Liver (tissue), 9 donors: ENCODE measurements around the gene TNNI3. TPM values are rescaled to one million over a fixed set of nuclear protein-coding genes. Genes with fewer than 3 reads are reported as not detected.

Experiments used
- DNase-seq: peaks from one replicate; pipeline ENCODE4 v3.0.0-alpha.2; 2017; ENCODE audit warnings: low spot score
- H3K27ac ChIP-seq, 2 donors: one replicate each; pipeline ENCODE4 v1.7.0; 2013; ENCODE audit warnings: inconsistent platforms in 2 of 2, low read length in 2 of 2, control low read depth in 1 of 2, low read depth in 1 of 2, mild to moderate bottlenecking in 1 of 2
- H3K27me3 ChIP-seq, 4 donors: one replicate each; pipeline versions ENCODE4 v1.6.1 to v1.7.0; 2013; ENCODE audit warnings: low read length in 3 of 4, inconsistent platforms in 1 of 4, mild to moderate bottlenecking in 1 of 4, moderate library complexity in 1 of 4; ENCODE audit not compliant: control insufficient read depth in 4 of 4, insufficient read depth in 4 of 4
- H3K36me3 ChIP-seq, 4 donors: one replicate each; pipeline versions ENCODE4 v1.6.1 to v1.7.0; 2013; ENCODE audit warnings: low read length in 3 of 4, mild to moderate bottlenecking in 3 of 4, low read depth in 1 of 4, moderate library complexity in 1 of 4; ENCODE audit not compliant: control insufficient read depth in 4 of 4, insufficient read depth in 3 of 4
- H3K4me1 ChIP-seq, 4 donors: one replicate each; pipeline versions ENCODE4 v1.6.1 to v1.7.0; 2013; ENCODE audit warnings: low read length in 3 of 4, mild to moderate bottlenecking in 3 of 4, moderate library complexity in 1 of 4; ENCODE audit not compliant: control insufficient read depth in 4 of 4, insufficient read depth in 4 of 4
- H3K4me3 ChIP-seq, 3 donors: one replicate each; pipeline versions ENCODE4 v1.6.1 to v1.7.0; 2013; ENCODE audit warnings: low read length in 3 of 3, control low read depth in 1 of 3, low read depth in 1 of 3, mild to moderate bottlenecking in 1 of 3
- H3K9ac ChIP-seq, 2 donors: one replicate each; pipeline ENCODE4 v1.7.0; 2013; ENCODE audit warnings: low read length in 2 of 2, mild to moderate bottlenecking in 2 of 2, moderate library complexity in 2 of 2, control low read depth in 1 of 2, low read depth in 1 of 2
- H3K9me3 ChIP-seq, 4 donors: one replicate each; pipeline versions ENCODE4 v1.6.1 to v1.7.0; 2013; ENCODE audit warnings: low read length in 3 of 4; ENCODE audit not compliant: control insufficient read depth in 4 of 4
- EGR1 ChIP-seq, 2 donors: IDR thresholded peaks; 2 replicates each; pipeline ENCODE4 v1.6.1; 2016 to 2018; ENCODE audit warnings: antibody characterized with exemption in 2 of 2, low read depth in 2 of 2
- FOXA1 ChIP-seq: IDR thresholded peaks from 2 replicates; pipeline ENCODE4 v1.6.1; 2016; ENCODE audit warnings: antibody characterized with exemption
- FOXA2 ChIP-seq: IDR thresholded peaks from 2 replicates; pipeline ENCODE4 v1.6.1; 2016; ENCODE audit warnings: antibody characterized with exemption
- GABPA ChIP-seq, 2 donors: IDR thresholded peaks in 1 of 2; conservative IDR thresholded peaks in 1 of 2; 2 replicates each; pipeline ENCODE4 v1.6.1; 2016; ENCODE audit warnings: antibody characterized with exemption in 2 of 2, mild to moderate bottlenecking in 1 of 2, moderate library complexity in 1 of 2
- HNF4A ChIP-seq, 2 donors: conservative IDR thresholded peaks; 2 replicates each; pipeline ENCODE4 v1.6.1; 2016; ENCODE audit warnings: antibody characterized with exemption in 2 of 2, mild to moderate bottlenecking in 2 of 2
- HNF4G ChIP-seq: IDR thresholded peaks from 2 replicates; pipeline ENCODE4 v1.6.1; 2016; ENCODE audit warnings: antibody characterized with exemption
- JUND ChIP-seq, 2 donors: IDR thresholded peaks; 2 replicates each; pipeline ENCODE4 v1.6.1; 2016; ENCODE audit warnings: antibody characterized with exemption in 2 of 2
- NR2F2 ChIP-seq: IDR thresholded peaks from 2 replicates; pipeline ENCODE4 v1.6.1; 2016; ENCODE audit warnings: antibody characterized with exemption
- RXRA ChIP-seq, 2 donors: IDR thresholded peaks; 2 replicates each; pipeline ENCODE4 v1.6.1; 2017 to 2018; ENCODE audit warnings: antibody characterized with exemption in 2 of 2, mild to moderate bottlenecking in 1 of 2
- SP1 ChIP-seq: IDR thresholded peaks from 2 replicates; pipeline ENCODE4 v1.6.1; 2018; ENCODE audit warnings: antibody characterized with exemption, mild to moderate bottlenecking
- TAF1 ChIP-seq: conservative IDR thresholded peaks from 2 replicates; pipeline ENCODE4 v1.6.1; 2016; ENCODE audit warnings: antibody characterized with exemption, mild to moderate bottlenecking
- YY1 ChIP-seq: IDR thresholded peaks from 2 replicates; pipeline ENCODE4 v1.6.1; 2016; ENCODE audit warnings: antibody characterized with exemption, mild to moderate bottlenecking
- WGBS: extraction: QIAGEN DNeasy Blood & Tissue Kit; methylation state at CpG from one replicate; pipeline ENCODE4 v1.1.7; 2013; 5-methylcytosine and 5-hydroxymethylcytosine counted together
- polyA plus RNA-seq, 2 donors: library from polyadenylated mRNA; stranded (reverse) in 1 of 2; unstranded in 1 of 2; fragments of 200-250 nt in 1 of 2; fragments of >200 nt in 1 of 2; fragmentation: Nextera tagmentation in 1 of 2; extraction: Ambion mirVana in 1 of 2; gene quantifications; one replicate each; pipeline versions ENCODE4 v1.2.1 to v1.2.3, GENCODE V29; 2013 to 2015
- total RNA-seq, 2 donors: library from RNA; depleted of rRNA; stranded (reverse); fragments of >200 nt; gene quantifications; one replicate each; pipeline ENCODE4 v1.2.3, GENCODE V29; 2014
- TF ChIP-seq, protein P1 (sequence below): IDR thresholded peaks from 2 replicates; pipeline ENCODE4 v1.6.1; 2016; ENCODE audit warnings: antibody characterized with exemption
- TF ChIP-seq, protein P2 (sequence below): IDR thresholded peaks from 2 replicates; pipeline ENCODE4 v1.6.1; 2016; ENCODE audit warnings: antibody characterized with exemption, mild to moderate bottlenecking
- TF ChIP-seq, protein P3 (sequence below): IDR thresholded peaks from 2 replicates; pipeline ENCODE4 v1.6.1; 2016; ENCODE audit warnings: antibody characterized with exemption
- TF ChIP-seq, protein P4 (sequence below): IDR thresholded peaks from 2 replicates; pipeline ENCODE4 v1.6.1; 2016; ENCODE audit warnings: antibody characterized with exemption
- TF ChIP-seq, protein P5 (sequence below): fragments of 150-350 bp; IDR thresholded peaks from 2 replicates; pipeline ENCODE4 v1.5.1; 2017; ENCODE audit warnings: improper control_type of control experiment, low read depth, low read length; ENCODE audit not compliant: missing input control
- donor health status: healthy.
- donor health status: healthy.
- donor health status: healthy.
- donor health status: healthy.
- donor health status: healthy.

The TNNI3 gene
- total and polyA plus RNA-seq, 4 donors, result not detected

DNA sequence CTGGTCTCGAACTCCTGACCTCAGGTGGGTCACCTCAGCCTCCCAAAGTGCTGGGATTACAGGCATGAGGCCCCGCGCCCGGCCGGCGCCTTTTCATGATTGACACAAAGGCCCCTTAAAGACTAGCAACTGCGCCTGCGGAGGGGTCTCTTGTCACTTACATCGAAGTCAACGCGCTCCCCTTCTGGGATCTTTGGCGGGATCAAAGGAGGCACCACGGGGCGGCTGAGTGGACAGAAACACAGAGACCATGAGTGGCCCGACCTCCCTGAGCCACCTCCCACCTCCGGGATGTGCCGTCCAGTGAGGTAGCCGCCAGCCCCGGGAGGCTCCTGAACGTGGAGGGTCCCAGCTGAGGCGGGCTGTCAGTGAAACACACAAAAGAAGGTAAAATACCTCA lies 15.8 kb downstream of the TNNI3 start:
- no peak overlapping the region for H3K27ac ChIP-seq
- 14% methylated on average over 21 of the region's 21 CpGs for WGBS

DNA sequence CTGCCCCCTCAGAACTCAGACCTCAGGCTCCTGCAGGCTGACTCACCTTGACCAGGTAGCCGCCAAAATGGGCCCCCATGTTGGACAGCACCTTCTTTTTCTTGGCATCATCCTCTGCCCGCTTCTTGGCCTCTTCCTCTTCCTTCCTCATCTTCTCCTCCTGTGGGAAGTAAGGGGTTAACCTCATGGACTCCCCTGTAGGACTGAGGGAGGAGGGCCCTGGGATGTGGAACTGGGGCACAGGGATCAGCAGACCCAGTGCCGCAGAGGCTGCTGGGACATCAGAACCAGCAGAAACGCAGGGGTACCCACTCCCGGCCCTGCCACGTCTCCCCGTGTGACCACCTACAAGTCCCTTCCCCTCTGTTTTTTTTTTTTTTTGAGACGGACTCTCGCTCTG lies 19.6 kb downstream of the TNNI3 start:
- 57% methylated on average over 9 of the region's 9 CpGs for WGBS
- H3K9ac ChIP-seq, result no peak overlapping the region
- TF ChIP-seq JUND (IDR thresholded peaks at IDR 0.05) (no peak), NR2F2 (no peak), RXRA (IDR thresholded peaks at IDR 0.05) (no peak), FOXA2 (no peak), HNF4G (no peak), YY1 (no peak), SP1 (no peak), HNF4A (conservative IDR thresholded peaks at IDR 0.05) (no peak), FOXA1 (no peak), TAF1 (no peak)
- TF ChIP-seq, protein P1, sequence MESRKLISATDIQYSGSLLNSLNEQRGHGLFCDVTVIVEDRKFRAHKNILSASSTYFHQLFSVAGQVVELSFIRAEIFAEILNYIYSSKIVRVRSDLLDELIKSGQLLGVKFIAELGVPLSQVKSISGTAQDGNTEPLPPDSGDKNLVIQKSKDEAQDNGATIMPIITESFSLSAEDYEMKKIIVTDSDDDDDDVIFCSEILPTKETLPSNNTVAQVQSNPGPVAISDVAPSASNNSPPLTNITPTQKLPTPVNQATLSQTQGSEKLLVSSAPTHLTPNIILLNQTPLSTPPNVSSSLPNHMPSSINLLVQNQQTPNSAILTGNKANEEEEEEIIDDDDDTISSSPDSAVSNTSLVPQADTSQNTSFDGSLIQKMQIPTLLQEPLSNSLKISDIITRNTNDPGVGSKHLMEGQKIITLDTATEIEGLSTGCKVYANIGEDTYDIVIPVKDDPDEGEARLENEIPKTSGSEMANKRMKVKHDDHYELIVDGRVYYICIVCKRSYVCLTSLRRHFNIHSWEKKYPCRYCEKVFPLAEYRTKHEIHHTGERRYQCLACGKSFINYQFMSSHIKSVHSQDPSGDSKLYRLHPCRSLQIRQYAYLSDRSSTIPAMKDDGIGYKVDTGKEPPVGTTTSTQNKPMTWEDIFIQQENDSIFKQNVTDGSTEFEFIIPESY, result no peak
- TF ChIP-seq, protein P2, sequence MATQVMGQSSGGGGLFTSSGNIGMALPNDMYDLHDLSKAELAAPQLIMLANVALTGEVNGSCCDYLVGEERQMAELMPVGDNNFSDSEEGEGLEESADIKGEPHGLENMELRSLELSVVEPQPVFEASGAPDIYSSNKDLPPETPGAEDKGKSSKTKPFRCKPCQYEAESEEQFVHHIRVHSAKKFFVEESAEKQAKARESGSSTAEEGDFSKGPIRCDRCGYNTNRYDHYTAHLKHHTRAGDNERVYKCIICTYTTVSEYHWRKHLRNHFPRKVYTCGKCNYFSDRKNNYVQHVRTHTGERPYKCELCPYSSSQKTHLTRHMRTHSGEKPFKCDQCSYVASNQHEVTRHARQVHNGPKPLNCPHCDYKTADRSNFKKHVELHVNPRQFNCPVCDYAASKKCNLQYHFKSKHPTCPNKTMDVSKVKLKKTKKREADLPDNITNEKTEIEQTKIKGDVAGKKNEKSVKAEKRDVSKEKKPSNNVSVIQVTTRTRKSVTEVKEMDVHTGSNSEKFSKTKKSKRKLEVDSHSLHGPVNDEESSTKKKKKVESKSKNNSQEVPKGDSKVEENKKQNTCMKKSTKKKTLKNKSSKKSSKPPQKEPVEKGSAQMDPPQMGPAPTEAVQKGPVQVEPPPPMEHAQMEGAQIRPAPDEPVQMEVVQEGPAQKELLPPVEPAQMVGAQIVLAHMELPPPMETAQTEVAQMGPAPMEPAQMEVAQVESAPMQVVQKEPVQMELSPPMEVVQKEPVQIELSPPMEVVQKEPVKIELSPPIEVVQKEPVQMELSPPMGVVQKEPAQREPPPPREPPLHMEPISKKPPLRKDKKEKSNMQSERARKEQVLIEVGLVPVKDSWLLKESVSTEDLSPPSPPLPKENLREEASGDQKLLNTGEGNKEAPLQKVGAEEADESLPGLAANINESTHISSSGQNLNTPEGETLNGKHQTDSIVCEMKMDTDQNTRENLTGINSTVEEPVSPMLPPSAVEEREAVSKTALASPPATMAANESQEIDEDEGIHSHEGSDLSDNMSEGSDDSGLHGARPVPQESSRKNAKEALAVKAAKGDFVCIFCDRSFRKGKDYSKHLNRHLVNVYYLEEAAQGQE, result no peak
- TF ChIP-seq, protein P3, sequence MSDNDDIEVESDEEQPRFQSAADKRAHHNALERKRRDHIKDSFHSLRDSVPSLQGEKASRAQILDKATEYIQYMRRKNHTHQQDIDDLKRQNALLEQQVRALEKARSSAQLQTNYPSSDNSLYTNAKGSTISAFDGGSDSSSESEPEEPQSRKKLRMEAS, result no peak
- TF ChIP-seq, protein P4, sequence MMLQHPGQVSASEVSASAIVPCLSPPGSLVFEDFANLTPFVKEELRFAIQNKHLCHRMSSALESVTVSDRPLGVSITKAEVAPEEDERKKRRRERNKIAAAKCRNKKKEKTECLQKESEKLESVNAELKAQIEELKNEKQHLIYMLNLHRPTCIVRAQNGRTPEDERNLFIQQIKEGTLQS, result no peak

More for the DNA sequence above, 15.8 kb downstream of the TNNI3 start:
- peaks cover 0 to 3% (median 1%) of the 10 kb centered on the region in 4 donors for H3K27me3 ChIP-seq
- TF ChIP-seq YY1 (no peak), RXRA (IDR thresholded peaks at IDR 0.05) (no peak), FOXA1 (no peak), NR2F2 (no peak), FOXA2 (no peak), SP1 (no peak), HNF4G (no peak), TAF1 (no peak), EGR1 (IDR thresholded peaks at IDR 0.05; ENCODE audit: low read depth in 2 of 2) (no peak), GABPA (IDR thresholded peaks at IDR 0.05 in 1 of 2, conservative IDR thresholded peaks at IDR 0.05 in 1 of 2) (no peak), JUND (IDR thresholded peaks at IDR 0.05) (no peak)
- TF ChIP-seq, protein P5, sequence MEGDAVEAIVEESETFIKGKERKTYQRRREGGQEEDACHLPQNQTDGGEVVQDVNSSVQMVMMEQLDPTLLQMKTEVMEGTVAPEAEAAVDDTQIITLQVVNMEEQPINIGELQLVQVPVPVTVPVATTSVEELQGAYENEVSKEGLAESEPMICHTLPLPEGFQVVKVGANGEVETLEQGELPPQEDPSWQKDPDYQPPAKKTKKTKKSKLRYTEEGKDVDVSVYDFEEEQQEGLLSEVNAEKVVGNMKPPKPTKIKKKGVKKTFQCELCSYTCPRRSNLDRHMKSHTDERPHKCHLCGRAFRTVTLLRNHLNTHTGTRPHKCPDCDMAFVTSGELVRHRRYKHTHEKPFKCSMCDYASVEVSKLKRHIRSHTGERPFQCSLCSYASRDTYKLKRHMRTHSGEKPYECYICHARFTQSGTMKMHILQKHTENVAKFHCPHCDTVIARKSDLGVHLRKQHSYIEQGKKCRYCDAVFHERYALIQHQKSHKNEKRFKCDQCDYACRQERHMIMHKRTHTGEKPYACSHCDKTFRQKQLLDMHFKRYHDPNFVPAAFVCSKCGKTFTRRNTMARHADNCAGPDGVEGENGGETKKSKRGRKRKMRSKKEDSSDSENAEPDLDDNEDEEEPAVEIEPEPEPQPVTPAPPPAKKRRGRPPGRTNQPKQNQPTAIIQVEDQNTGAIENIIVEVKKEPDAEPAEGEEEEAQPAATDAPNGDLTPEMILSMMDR, result no peak
- TF ChIP-seq, protein P3, result no peak
- H3K4me1 ChIP-seq, result peaks cover 0 to 3% (median 0%) of the 10 kb centered on the region in 4 donors
- H3K9me3 ChIP-seq, result no peaks in the 10 kb centered on the region
- H3K36me3 ChIP-seq, result no peaks in the 10 kb centered on the region
- no peak overlapping the region for H3K9ac ChIP-seq
- no peak for DNase-seq
- H3K4me3 ChIP-seq, result no peak overlapping the region

More for the DNA sequence above, 19.6 kb downstream of the TNNI3 start:
- DNase-seq, result no peak
- Histone ChIP-seq H3K27ac (no peak overlapping the region), H3K36me3 (no peaks in the 10 kb centered on the region), H3K9me3 (no peaks in the 10 kb centered on the region), H3K4me3 (no peak overlapping the region), H3K4me1 (no peaks in the 10 kb centered on the region), H3K27me3 (peaks cover 0 to 3% (median under 1%) of the 10 kb centered on the region in 4 donors)
